Measurements from ENCODE around the gene ARID4B. TPM values are rescaled to one million over a fixed set of nuclear protein-coding genes. Genes with fewer than 3 reads are reported as not detected.

The ARID4B gene
- total and polyA plus RNA-seq, 2 of the 13 experiments (the other 11 are each of a cell fraction or from before 2014, with no cell fraction given): 9.7 to 24.6 TPM

GRCh38 chr1:235328271-235329138, 526 bp upstream of the ARID4B start, which contains the start of gene GGPS1 (continued):
- TF ChIP-seq ZNF609 (CRISPR knock-in tag; IDR thresholded peaks at IDR 0.05; ENCODE audit: borderline replicate concordance) (no peak), NFKB2 (CRISPR knock-in tag; IDR thresholded peaks at IDR 0.05; ENCODE audit: borderline replicate concordance) (0 out of 2 replicates have a peak, but pooled peaks have one; percentile 72), TOPORS (CRISPR knock-in tag; IDR thresholded peaks at IDR 0.05) (no peak), FOXA1 (IDR thresholded peaks at IDR 0.05) (no peak), FOXA1 (CRISPR knock-in tag; IDR thresholded peaks at IDR 0.05) (no peak; the same call in 1 of the 2 replicates), ZNF597 (CRISPR knock-in tag; IDR thresholded peaks at IDR 0.05) (no peak), ZNF569 (CRISPR knock-in tag; IDR thresholded peaks at IDR 0.05; ENCODE audit: borderline replicate concordance) (no peak), MED13 (CRISPR knock-in tag; IDR thresholded peaks at IDR 0.05) (peak; percentile 12; the same call in 1 of the 2 replicates), JUN (CRISPR knock-in tag; IDR thresholded peaks at IDR 0.05) (no peak), ZNF672 (CRISPR knock-in tag; IDR thresholded peaks at IDR 0.05) (no peak), TGIF2 (CRISPR knock-in tag; IDR thresholded peaks at IDR 0.05) (peak; percentile 50; the same call in 1 of the 2 replicates), AFF4 (CRISPR knock-in tag; IDR thresholded peaks at IDR 0.05) (peak; percentile 31; the same call in 1 of the 2 replicates), FOXA3 (CRISPR knock-in tag; IDR thresholded peaks at IDR 0.05) (no peak), PBX3 (CRISPR knock-in tag; IDR thresholded peaks at IDR 0.05; ENCODE audit: borderline replicate concordance) (no peak), HNRNPL (IDR thresholded peaks at IDR 0.05; ENCODE audit: low read depth, low read length) (no peak), ZNF781 (CRISPR knock-in tag; IDR thresholded peaks at IDR 0.05; ENCODE audit: borderline replicate concordance, not compliant biosample characterization) (no peak)

Measured in HepG2 (cell line).